Measurements from ENCODE around the gene SUN2. TPM values are rescaled to one million over a fixed set of nuclear protein-coding genes. Genes with fewer than 3 reads are reported as not detected.

SUN2 gene
- total and polyA plus RNA-seq, 2 of the 13 experiments (the other 11 are each of a cell fraction or from before 2014, with no cell fraction given) = 45.6 to 56.6 TPM

DNA sequence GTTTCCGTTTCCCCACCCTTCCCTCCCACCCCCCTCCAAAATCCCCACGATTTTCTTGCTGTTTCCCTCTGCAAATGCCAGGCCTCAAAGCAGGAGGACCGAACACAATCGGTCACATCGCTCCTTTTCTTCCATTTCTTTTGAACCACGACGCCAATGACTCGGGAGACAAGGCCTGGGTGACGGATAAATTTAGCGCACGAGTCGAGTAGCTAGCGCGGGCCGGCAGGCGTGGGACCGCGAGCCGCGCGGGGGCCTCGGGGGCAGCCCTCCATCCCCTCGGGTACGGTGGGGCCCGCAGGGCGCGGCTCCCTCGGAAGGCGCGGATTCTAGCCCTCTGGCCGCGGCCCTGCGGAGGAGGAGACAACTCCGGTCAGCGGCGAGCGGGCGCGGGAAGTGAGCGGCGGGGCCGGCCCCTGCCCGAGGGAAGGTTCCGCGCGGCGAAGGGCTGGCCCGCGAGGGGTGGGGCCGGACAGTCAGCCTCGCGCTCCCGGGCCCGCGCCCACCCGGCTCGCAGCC is 55.5 kb downstream of the SUN2 start (continued):
- TF ChIP-seq PATZ1 (CRISPR knock-in tag; IDR thresholded peaks at IDR 0.05) (peak; percentile 23; the same call in 1 of the 2 replicates), ZNF446 (CRISPR knock-in tag; IDR thresholded peaks at IDR 0.05) (0 out of 2 replicates have a peak, but pooled peaks have one; percentile 7), PREB (CRISPR knock-in tag; IDR thresholded peaks at IDR 0.05) (no peak)

DNA sequence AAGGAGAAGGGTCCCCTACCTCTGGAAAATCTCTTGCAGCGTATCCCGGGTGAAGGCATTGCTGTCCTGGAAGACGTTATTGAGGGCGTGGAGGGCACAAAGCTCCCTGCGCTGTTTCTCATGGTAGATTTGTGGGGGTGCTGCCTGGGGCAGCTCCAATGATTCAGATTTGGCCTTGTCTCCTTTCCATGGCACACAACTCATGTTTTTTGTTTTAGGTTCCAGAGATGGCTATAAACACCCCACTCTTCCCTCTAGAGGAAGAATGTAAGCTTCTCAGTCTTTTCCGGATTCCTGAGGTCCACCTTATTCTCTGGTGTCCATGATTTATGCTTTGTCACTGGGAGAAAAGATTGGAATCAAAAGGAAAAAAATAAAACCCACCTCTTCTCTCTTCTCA is 56.0 kb downstream of the SUN2 start:
- Histone ChIP-seq H3K4me3 (replicated peaks in 1 of 3; ENCODE audit: insufficient read depth in 1 of 3, low read depth in 2 of 3, low read length in 3 of 3) (peak overlapping the region; percentile 77 to 98 (median 91)), H3K9me3 (ENCODE audit: low read length) (no peaks in the 10 kb centered on the region), H4K20me1 (ENCODE audit: insufficient read depth, low read length) (peaks cover 5% of the 10 kb centered on the region; the same call in 1 of the 2 replicates), H3K79me2 (ENCODE audit: insufficient read depth, low read length) (peaks cover 42% of the 10 kb centered on the region), H3K27ac (ENCODE audit: extremely low read length, insufficient read depth, low read length) (peak overlapping the region; percentile 84), H3K36me3 (replicated peaks in 1 of 2; ENCODE audit: control insufficient read depth in 1 of 2, insufficient read depth in 2 of 2, low read length in 2 of 2) (no peaks in the 10 kb centered on the region), H3K4me1 (ENCODE audit: insufficient read depth, low read length) (peaks cover 72% of the 10 kb centered on the region), H2AFZ (ENCODE audit: low read length) (no peak overlapping the region), H3K4me2 (ENCODE audit: low read depth, low read length) (peak overlapping the region; percentile 76), H3K9ac (ENCODE audit: insufficient read depth, low read depth, low read length) (peak overlapping the region; percentile 95), H3K27me3 (ENCODE audit: control insufficient read depth in 1 of 2, insufficient read depth in 2 of 2, low read length in 2 of 2) (no peaks in the 10 kb centered on the region; a peak in 1 of 5 replicates)
- in situ Hi-C loops (cut with HindIII; ENCODE audit: extremely low pct_ligation_motif_present, low pct_unique_long_range_greater_than_20kb) (no loop called here), intact Hi-C loops (cut with micrococcal nuclease; ENCODE audit: unreplicated experiment) (no loop called here)
- ATAC-seq (no peak), DNase-seq (ENCODE audit: low spot score) (peak; percentile 21), FAIRE-seq (no peak)
- BruUV-seq (replicated peaks) = TSS peak; percentile 86
- POLR2A ChIA-PET = interaction anchor here (1.5 to 9.9 kb wide), 2 partner anchors 8 to 17 kb away, joined by 5 to 102 read pairs; partner anchors contain the start of gene TOMM22
- WGBS (ENCODE audit: low lambda C conversion rate) = 13% methylated on average over 6 of the region's 6 CpGs
- TF ChIP-seq SATB2 (CRISPR knock-in tag; IDR thresholded peaks at IDR 0.05) = no peak
- TF ChIP-seq SRSF1 (optimal IDR thresholded peaks at IDR 0.05; ENCODE audit: low read depth, low read length) = no peak
- no peak for TF ChIP-seq SIN3A (IDR thresholded peaks at IDR 0.05; ENCODE audit: borderline replicate concordance, low read depth, low read length)
- TF ChIP-seq ZNF772 (CRISPR knock-in tag; IDR thresholded peaks at IDR 0.05) = no peak
- no peak for TF ChIP-seq MIER3 (CRISPR knock-in tag; IDR thresholded peaks at IDR 0.05; ENCODE audit: borderline replicate concordance)
- no peak for TF ChIP-seq ASH2L (IDR thresholded peaks at IDR 0.05; ENCODE audit: insufficient read length, low read depth, low read length)
- TF ChIP-seq, protein P1, sequence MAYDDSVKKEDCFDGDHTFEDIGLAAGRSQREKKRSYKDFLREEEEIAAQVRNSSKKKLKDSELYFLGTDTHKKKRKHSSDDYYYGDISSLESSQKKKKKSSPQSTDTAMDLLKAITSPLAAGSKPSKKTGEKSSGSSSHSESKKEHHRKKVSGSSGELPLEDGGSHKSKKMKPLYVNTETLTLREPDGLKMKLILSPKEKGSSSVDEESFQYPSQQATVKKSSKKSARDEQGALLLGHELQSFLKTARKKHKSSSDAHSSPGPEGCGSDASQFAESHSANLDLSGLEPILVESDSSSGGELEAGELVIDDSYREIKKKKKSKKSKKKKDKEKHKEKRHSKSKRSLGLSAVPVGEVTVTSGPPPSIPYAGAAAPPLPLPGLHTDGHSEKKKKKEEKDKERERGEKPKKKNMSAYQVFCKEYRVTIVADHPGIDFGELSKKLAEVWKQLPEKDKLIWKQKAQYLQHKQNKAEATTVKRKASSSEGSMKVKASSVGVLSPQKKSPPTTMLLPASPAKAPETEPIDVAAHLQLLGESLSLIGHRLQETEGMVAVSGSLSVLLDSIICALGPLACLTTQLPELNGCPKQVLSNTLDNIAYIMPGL (CRISPR knock-in tag; IDR thresholded peaks at IDR 0.05; ENCODE audit: borderline replicate concordance in 1 of 2, low read depth in 1 of 2) = no peak
- no peak for TF ChIP-seq KAT7 (CRISPR knock-in tag; IDR thresholded peaks at IDR 0.05; ENCODE audit: borderline replicate concordance)
- no peak for TF ChIP-seq ZNF75D (CRISPR knock-in tag; IDR thresholded peaks at IDR 0.05; ENCODE audit: borderline replicate concordance)
- no peak for TF ChIP-seq ZFYVE20 (CRISPR knock-in tag; IDR thresholded peaks at IDR 0.05; ENCODE audit: borderline replicate concordance, low read depth)
- TF ChIP-seq MBD4 (IDR thresholded peaks at IDR 0.05; ENCODE audit: borderline replicate concordance, low read length) = no peak
- TF ChIP-seq NFRKB (IDR thresholded peaks at IDR 0.05) = no peak
- CTCF ChIA-PET (ENCODE audit: low intra/inter-chr PET ratio, low total read pairs) = no interaction called here

Measured in HepG2 (cell line).